NB4 (cell line): Measurements from ENCODE around the gene EEA1.

Source experiments
- DNase-seq: peaks from one replicate; pipeline ENCODE4 v3.0.0; 2010; ENCODE audit warnings: low read depth
- H3K4me3 ChIP-seq: one replicate; pipeline ENCODE4 v1.5.1; 2011; ENCODE audit warnings: mild to moderate bottlenecking, low read depth, low read length, moderate library complexity
- MYC ChIP-seq: IDR thresholded peaks from 2 replicates; pipeline ENCODE4 v1.6.1; 2011; ENCODE audit warnings: low read depth, low read length
- POLR2A ChIP-seq: IDR thresholded peaks from 2 replicates; pipeline ENCODE4 v1.6.1; 2011; ENCODE audit warnings: mild to moderate bottlenecking; ENCODE audit not compliant: insufficient read length; ENCODE audit errors: extremely low read depth
- TF ChIP-seq, protein P1 (sequence below): IDR thresholded peaks from 2 replicates; pipeline ENCODE4 v1.6.1; 2011; ENCODE audit warnings: low read depth, low read length
- TF ChIP-seq, protein P2 (sequence below): IDR thresholded peaks from one replicate; pipeline ENCODE4 v1.5.1; 2012; ENCODE audit warnings: low read depth, low read length

Gene EEA1

DNA sequence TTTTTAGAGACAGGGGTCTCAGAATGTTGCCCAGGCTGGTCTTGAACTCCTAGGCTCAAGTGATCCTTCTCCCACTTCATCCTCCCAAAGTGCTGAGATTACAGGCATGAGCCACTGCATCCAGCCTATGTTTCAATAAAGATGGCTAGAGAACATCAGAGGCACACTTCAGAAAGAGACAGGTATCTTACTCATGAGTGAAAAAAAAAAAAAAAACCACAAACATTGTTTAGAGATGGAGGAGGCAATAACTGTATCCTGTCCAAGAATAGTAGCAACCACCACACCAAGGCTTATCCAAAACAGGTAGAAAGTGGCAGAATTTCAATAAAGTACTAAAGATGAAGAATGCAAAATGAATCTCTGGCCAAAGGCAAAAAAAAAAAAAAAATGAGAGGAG lies 30.3 kb downstream of the EEA1 start:
- H3K4me3 ChIP-seq, result no peak overlapping the region
- TF ChIP-seq POLR2A (no peak), MYC (no peak)
- DNase-seq, result no peak

DNA sequence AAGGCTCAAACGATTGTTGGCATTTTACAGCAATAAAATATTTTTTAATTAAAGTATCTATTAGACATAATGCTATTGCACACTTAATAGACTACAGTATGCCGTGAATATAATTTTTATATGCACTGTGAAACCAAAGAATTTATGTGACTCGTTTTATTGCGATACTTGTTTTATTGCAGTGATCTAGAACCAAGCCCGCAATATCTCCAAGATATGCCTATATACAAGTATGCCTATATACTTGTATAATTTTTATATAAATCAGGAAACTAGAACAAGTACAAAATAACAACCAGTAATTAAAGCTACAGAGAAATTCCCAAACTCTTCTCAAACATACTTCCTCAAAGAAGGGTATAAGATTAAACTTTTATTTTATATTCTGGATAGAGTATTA lies 31.3 kb downstream of the EEA1 start:
- DNase-seq, result no peak
- no peak overlapping the region for H3K4me3 ChIP-seq
- TF ChIP-seq, protein P1, sequence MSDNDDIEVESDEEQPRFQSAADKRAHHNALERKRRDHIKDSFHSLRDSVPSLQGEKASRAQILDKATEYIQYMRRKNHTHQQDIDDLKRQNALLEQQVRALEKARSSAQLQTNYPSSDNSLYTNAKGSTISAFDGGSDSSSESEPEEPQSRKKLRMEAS, result no peak
- TF ChIP-seq MYC (no peak), POLR2A (no peak)
- TF ChIP-seq, protein P2, sequence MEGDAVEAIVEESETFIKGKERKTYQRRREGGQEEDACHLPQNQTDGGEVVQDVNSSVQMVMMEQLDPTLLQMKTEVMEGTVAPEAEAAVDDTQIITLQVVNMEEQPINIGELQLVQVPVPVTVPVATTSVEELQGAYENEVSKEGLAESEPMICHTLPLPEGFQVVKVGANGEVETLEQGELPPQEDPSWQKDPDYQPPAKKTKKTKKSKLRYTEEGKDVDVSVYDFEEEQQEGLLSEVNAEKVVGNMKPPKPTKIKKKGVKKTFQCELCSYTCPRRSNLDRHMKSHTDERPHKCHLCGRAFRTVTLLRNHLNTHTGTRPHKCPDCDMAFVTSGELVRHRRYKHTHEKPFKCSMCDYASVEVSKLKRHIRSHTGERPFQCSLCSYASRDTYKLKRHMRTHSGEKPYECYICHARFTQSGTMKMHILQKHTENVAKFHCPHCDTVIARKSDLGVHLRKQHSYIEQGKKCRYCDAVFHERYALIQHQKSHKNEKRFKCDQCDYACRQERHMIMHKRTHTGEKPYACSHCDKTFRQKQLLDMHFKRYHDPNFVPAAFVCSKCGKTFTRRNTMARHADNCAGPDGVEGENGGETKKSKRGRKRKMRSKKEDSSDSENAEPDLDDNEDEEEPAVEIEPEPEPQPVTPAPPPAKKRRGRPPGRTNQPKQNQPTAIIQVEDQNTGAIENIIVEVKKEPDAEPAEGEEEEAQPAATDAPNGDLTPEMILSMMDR, result no peak

DNA sequence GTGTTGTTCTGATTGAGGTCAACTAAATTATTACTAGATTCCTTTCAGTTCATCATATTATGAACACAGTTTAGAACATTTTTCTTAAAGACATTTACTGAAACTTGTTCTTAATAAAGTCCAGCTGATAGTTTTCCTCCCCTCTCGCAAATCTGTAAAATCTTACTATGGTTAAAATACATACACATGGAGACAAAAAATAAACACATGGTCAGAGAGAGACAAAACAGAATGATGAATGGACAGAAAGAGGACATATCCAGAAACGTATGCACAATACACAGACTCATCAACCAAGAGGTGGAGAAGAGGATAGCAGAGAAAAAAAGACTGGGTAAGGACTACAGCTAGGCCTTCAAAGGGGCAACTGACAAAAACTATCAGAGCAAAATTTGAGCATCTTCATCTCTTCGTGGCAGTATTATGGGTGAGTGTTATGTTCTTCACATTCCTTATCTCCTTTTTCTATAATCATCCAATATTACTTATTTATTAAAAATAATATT lies 38.4 kb downstream of the EEA1 start:
- DNase-seq, result no peak
- H3K4me3 ChIP-seq, result no peak overlapping the region
- TF ChIP-seq, protein P1, result no peak
- no peak for TF ChIP-seq MYC

DNA sequence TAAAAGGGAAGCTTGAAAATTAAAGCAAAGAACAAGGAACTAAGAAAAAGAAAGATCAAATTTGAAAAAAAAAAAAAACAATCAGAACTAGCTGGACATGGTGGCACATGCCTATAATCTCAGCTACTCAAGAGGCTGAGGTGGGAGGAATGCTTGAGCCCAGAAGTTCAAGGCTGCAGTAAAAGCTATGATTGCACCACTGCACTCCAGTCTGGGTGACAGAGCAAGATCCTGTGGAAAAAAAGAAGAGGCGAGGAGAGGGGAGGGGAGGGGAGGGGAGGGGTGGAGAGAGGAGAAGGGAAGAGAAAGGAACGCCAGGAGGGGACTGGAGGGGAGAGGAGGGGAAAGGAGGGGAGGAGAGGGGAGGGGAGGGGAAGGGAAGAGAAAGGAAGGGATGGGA lies 43.0 kb downstream of the EEA1 start:
- TF ChIP-seq, protein P2, result no peak
- TF ChIP-seq, protein P1, result no peak
- TF ChIP-seq POLR2A (no peak), MYC (no peak)
- DNase-seq, result no peak
- H3K4me3 ChIP-seq, result no peak overlapping the region

DNA sequence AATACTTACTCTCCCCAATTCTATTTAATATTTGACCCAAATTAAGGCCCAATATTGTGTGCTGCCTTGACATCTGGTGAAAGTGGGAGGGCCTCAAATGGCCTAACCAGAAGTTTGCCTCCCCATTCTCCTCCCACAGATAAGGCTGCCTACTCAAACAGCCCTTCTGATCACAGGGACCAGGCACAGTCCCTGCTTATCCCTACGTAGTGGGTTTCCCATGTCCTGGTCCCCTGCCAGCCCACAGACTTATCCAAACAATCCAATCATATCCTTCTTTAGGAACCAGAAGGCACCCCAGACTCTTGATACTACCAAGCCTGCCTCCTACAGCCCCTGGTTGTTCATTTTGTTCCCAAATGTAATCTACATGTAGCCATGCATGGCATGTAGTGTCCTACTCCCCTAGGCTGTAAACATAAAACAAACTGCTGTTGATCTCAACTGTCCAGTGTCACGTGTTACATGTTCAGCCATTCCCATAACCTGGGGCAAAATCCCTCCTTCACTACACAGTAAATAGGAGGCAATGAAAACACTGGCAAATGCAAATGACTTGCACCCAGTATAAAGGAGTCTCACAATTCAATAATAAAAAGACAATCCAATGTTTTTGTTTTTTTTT lies 49.3 kb downstream of the EEA1 start:
- no peak for DNase-seq
- TF ChIP-seq MYC, result no peak
- no peak for TF ChIP-seq POLR2A
- TF ChIP-seq, protein P2, result no peak
- H3K4me3 ChIP-seq, result no peak overlapping the region

DNA sequence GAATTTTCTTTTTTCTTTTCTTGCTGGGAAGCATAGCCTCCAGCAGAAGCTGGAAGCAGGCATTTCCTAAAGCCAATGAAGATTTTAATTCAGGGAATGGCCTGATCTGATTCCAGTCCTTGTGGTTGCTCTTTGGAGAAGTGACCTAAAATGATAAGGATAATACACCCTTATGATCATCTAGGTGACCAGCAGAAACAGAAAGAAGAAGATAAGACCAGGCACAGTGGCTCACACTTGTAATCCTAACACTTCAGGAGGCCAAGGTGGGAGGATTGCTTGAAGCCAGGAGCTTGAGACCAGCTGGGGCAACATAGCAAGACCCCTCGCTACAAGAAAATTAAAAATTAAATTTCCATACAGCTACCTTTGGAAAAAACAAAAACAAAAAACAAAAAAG lies 51.2 kb downstream of the EEA1 start:
- no peak for TF ChIP-seq POLR2A
- TF ChIP-seq, protein P2, result no peak
- TF ChIP-seq, protein P1, result no peak
- no peak for TF ChIP-seq MYC
- H3K4me3 ChIP-seq, result no peak overlapping the region
- DNase-seq, result no peak

DNA sequence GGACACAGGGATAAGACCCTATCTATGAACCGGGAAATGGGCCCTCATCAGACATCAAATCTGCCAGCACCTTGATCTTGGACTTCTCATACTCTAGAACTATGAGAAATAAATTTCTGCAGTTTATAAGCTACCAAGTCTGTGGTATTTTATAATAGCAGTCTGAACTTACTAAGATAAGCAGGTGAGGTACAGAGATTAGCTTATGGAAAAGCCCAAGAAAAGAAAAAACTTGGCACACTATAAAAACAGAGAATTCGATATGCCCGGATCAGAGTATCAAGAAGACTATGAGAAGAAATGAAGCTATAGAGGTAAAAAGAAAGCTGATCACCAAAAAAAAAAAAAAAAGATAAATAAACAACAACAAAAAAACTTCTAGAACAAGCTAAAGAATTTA lies 52.6 kb downstream of the EEA1 start:
- no peak overlapping the region for H3K4me3 ChIP-seq
- TF ChIP-seq, protein P2, result no peak
- DNase-seq, result no peak
